ENCODE measurements around the gene TSPAN5.

DNA sequence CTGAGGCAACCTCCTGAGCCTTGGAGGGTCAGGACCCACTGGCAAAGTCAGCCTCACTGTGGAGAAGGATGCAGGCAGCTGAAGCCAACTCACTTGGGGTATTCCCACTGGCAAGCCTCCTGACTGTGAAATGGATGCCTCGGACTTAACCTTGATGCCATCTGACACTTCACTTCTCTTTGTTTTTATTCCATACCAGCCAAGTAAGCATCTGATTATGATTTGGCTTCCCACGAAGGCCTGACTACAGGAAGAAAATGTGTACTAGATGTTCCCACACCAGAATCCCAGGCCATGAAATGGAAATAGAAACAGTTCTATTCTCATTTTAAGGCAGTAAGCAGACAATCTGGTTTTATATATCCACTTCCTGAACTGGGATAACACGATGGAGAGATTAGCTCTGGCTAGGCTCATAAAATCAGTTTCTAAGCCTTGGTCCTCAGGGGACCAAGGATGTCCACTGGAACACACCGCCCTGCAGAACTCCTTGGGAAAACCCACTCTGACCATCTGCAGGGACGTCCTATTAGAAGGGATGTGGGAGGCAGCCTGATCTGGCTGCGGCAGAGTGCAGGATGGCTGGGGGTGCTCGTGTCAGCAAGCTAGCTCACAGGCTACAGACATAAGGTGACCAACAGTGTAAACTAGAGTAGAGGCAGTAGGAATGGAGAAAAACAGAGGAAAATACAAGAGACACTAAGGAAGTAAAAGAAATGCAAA, 89.3 kb downstream of the TSPAN5 start:
- TF ChIP-seq, protein P1, sequence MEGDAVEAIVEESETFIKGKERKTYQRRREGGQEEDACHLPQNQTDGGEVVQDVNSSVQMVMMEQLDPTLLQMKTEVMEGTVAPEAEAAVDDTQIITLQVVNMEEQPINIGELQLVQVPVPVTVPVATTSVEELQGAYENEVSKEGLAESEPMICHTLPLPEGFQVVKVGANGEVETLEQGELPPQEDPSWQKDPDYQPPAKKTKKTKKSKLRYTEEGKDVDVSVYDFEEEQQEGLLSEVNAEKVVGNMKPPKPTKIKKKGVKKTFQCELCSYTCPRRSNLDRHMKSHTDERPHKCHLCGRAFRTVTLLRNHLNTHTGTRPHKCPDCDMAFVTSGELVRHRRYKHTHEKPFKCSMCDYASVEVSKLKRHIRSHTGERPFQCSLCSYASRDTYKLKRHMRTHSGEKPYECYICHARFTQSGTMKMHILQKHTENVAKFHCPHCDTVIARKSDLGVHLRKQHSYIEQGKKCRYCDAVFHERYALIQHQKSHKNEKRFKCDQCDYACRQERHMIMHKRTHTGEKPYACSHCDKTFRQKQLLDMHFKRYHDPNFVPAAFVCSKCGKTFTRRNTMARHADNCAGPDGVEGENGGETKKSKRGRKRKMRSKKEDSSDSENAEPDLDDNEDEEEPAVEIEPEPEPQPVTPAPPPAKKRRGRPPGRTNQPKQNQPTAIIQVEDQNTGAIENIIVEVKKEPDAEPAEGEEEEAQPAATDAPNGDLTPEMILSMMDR (IDR thresholded peaks at IDR 0.05): no peak
- TF ChIP-seq POLR2A (IDR thresholded peaks at IDR 0.05): no peak

Measured in stomach (tissue), 4 donors.